Retina (tissue), 1 donor: ENCODE results near the gene PSEN2.
"Not testable (repeated sequence)": the region's sequence is repeated elsewhere in the genome, so short reads cannot be mapped to it uniquely, and the experiment has no call there.

Source experiments
- DNase-seq: peaks from one replicate; pipeline ENCODE4 v3.0.0-alpha.2; 2016

Gene PSEN2

DNA sequence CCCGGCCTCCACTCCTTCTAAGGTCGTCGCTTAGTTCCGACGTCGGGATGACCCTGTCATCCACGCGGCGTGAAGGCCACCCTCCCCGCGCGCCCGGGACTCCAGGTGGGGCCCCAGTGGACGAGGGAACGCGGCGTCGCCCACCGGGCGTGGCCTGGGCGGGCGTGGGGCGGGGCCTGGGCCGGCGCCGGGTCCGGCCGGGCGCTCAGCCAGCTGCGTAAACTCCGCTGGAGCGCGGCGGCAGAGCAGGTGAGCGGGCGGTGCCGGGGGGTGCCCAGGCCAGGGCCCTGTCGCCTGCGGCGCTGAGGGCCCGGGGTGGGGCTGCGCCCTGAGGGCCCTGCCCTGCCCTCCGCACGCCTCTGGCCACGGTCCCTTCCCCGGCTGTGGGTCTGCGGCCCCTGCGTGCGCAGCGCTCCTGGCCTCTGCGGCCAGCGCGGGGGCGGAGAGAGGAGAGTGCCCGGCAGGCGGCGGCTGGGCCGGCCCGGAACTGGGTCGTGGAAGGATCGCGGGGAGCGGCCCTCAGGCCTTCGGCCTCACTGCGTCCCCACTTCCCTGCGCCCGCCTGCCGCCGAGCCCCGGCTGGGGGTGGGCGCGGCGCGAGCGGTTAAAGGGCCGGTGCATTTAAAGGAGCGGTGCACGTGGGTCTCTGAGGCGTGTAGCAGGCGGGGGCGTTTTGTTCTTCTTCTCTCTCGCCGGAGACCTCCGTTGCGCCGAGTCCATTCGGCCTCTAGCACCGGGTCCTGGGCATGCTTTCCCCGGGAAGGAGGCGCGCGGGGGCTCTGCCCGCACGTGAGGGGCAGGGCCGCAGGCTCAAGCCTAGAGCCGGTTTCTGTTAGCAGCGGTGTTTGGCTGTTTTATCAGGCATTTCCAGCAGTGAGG, at the start of gene PSEN2:
PSEN2 (plus strand) TSS at position 216 of the 879 bp plus-strand sequence. CDS start 11,292 bp downstream, outside the sequence.
- DNase-seq, result peak; percentile 81

DNA sequence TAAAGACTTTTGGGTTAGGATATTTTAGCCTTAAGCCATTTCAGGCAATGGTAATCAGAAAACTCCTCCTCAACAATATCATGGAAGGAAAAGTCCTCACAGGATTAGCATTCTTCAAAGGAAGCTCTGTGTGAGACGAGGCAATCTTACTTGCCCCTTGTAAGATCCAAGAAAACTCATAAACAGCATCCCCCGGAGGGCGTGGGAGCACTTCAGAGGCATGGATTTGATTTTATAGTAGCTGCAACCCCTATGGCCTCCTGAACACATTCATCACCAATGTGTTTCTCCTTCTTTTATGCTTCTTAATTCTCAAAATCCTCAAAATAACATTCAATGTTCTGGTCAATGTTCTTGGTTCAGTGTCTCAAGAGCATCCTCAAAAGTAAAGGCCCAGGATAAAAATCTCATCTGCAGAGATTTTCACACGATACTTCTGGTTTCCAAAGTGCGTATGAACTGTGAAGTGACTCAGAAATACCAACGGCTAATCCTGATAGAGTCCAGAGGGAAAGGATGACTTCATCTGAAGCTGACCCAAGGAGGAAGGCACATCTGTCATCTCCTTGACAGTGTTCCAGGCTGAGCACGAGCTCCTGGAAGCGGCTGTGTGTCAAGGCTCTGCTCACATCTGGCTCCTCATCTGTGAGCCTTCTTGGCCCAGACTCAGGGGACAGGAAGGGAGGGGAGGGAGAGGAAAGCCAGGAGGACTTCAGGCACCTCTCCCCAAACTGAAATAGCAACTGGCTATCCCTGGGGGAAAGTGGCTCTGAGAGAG, 49.3 kb upstream of the PSEN2 start:
- DNase-seq, result no peak

GRCh38 chr1:226821719-226822085, 48.7 kb upstream of the PSEN2 start:
- DNase-seq, result no peak

DNA sequence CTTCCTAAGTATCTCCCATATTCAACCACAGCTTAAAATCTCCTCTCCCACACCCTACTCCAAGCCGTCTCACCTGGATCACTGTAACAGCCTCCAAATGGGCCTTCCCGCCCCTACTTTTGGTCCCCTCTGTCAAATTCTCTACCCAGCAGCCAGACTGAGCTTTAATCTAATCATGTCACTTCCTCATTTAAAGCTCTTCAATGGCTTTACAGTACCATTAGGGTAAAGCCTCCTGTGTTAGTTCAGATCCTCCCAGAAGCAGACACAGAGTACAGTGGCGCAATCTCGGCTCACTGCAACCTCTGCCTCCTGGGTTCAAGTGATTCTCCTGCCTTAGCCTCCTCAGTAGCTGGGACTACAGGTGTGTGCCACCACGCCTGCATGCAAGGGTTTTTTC, 46.8 kb upstream of the PSEN2 start:
- DNase-seq, result no peak

- no peak for DNase-seq
Observed at GRCh38 chr1:226825037-226825745, 45.2 kb upstream of the PSEN2 start.

GRCh38 chr1:226825746-226826100, 44.7 kb upstream of the PSEN2 start:
- DNase-seq, result no peak

GRCh38 chr1:226826479-226827261, 43.7 kb upstream of the PSEN2 start:
- no peak for DNase-seq

GRCh38 chr1:226827458-226827857, 43.0 kb upstream of the PSEN2 start:
- DNase-seq, result no peak

- peak; percentile 90 for DNase-seq
Observed at GRCh38 chr1:226827968-226828513, 42.4 kb upstream of the PSEN2 start.

- DNase-seq, result no peak
Observed at GRCh38 chr1:226829105-226829504, 41.3 kb upstream of the PSEN2 start.

GRCh38 chr1:226831953-226832352, 38.5 kb upstream of the PSEN2 start:
- no peak for DNase-seq

DNA sequence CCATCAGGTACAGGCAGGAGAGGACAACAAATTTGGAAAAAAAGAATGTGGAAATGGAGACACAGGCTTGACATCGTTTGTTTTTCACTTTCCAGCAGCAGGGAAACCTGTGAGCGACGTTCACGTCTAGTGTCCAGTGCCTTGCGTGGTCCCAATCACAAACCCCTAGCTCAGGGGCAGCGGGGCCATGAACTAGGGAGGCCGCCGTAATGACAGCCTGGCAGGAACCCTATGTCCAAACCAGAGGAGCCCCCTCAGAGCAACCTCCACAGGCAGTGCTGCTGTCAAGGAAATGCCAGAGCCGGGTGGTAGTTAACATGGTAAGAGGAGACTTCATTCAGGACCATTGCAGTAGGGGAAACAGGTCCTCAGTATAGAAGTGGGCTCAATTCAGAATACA, 37.8 kb upstream of the PSEN2 start:
- DNase-seq, result no peak

- DNase-seq, result not testable (repeated sequence)
Observed at GRCh38 chr1:226834179-226834578, 36.2 kb upstream of the PSEN2 start.

DNA sequence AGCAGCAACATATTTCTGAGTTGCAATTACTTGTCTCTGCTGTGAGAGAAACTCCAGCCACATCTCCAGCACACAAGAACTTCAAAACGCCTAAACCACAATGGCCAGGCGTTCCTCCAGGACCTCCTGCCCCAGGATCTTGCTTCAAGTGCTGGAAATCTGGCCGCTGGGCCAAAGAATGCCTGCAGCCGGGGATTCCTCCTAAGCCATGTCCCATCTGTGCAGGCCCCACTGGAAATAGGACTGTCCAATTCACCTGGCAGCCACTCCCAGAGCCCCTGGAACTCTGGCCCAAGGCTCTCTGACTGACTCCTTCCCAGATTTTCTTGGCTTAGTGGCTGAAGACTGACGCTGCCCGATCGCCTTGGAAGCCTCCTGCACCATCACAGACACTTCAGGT, 35.0 kb upstream of the PSEN2 start:
- DNase-seq, result not testable (repeated sequence)

DNA sequence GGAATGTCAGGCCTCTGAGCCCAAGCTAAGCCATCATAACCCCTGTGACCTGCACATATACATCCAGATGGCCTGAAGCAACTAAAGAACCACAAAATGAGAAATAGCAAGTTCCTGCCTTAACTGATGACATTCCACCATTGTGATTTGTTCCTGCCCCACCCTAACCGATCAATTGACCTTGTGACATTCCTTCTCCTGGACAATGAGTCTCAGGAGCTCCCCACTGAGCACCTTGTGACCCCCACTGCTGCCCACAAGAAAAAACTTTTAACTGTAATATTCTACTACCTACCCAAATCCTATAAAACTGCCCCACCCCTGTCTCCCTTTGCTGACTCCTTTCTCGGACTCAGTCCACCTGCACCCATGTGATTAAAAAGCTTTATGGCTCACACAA, 32.5 kb upstream of the PSEN2 start:
- not testable (repeated sequence) for DNase-seq

DNA sequence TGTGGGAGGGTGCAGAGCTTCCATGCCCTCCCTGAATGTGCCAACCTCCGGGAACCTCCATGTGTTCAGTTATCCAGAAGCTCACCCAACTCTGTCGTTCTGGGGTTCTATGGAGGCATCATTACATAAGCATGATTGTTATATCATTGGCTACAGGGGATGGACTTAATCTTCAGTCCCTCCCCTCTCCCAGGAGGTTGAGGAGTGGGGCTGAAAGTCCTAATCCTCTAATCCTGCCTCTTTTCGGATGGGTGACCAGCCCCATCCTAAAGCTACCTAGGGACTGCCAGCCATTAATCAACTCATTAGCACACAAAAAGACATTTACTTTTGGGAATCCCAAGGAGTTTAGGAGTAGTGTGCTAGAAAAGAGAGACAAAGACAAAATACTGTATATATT, 32.0 kb upstream of the PSEN2 start:
- no peak for DNase-seq

DNA sequence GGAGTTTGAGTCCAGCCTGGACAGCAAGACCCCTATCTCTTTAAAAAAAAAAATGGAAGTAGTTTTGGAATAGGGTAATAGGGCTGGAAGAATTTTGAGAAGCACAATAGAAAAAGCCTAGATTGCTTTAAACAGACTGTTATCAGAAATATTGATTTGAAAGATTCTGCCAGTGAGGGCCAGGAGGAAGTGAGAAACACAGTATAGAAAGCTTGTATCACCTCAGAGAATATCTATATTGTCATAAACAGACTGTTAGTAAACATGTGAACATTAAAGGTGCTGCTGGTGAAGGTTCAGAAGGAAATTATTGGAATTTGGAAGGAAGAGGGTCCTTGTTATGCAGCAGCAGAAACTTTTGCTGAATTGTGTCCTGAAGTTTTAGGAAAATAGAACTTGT, 24.8 kb upstream of the PSEN2 start:
- no peak for DNase-seq

GRCh38 chr1:226846786-226847185, 23.6 kb upstream of the PSEN2 start:
- DNase-seq, result no peak

- DNase-seq, result not testable (repeated sequence)
Observed at GRCh38 chr1:226854548-226854947, 15.9 kb upstream of the PSEN2 start.

DNA sequence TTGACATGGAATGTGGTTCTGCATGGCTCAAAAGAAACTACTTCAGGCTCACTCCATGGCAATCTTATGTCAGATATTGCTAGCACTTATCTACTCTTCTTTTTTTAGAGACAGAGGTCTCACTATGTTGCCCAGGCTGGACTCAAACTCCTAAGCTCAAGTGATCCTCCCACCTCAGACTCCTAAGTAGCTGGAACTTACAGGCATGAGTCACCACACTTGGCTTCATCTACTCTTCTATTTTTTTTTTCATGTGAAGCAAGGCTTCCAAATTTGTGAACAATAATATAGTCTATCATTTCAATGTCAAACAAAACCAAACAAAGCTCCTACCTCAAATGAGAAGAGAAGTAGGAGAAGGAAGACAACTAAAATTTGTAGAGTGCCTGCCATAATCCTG, 7.5 kb upstream of the PSEN2 start:
- no peak for DNase-seq

DNA sequence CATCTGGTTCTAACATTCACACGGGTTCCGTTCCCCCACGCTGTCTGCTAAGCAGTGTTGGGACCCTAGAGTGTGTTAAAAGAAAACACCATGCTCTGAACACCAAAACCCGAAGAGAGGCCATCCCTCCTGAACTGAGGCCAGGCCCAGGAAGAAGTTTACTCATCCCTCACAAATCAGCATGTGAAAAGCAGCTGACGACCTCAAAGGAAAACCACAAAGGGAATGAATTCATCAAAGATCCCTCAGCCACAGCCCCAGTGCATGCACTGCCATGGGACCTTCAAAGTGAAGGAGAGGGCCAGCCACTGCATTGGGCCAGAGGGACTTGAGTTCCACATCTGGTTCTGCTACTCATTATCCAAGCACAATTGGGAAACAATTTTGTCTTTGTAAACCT, 7.0 kb upstream of the PSEN2 start:
- no peak for DNase-seq

DNA sequence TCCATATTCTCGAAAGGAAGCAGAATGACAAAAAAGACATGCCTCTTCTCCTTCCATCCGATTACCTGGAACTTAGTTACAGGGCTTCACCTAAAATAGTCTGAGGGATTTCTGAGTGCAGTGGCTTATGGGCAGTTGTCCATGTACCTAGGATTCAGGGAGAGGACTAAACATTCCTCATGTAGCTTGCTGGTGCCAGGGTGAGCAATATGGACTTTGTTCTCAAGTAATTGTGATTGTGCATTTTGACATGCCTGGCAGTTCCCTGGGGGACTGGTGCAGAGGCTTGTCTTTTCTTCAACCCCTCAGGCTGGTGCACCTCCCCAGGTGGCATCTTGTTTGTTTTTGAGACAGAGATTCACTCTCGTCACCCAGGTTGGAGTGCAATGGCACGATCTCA, 6.1 kb upstream of the PSEN2 start:
- DNase-seq, result no peak
